Neuronal stem cell (in vitro differentiated cells): ENCODE results near the gene TPRKB.
"Not testable (repeated sequence)": the region's sequence is repeated elsewhere in the genome, so short reads cannot be mapped to it uniquely, and the experiment has no call there.

Experiments used
- DNase-seq: peaks from one replicate; pipeline ENCODE4 v3.0.0-alpha.2; 2013; ENCODE audit warnings: low spot score
- H2AFZ ChIP-seq: one replicate; pipeline ENCODE4 v1.6.1; 2013; ENCODE audit warnings: mild to moderate bottlenecking, low read length, inconsistent platforms
- H2AK5ac ChIP-seq: 2 replicates; pipeline ENCODE4 v1.6.1; 2013; ENCODE audit warnings: low read depth, mild to moderate bottlenecking, inconsistent platforms, low read length, moderate library complexity, mixed read lengths
- H2BK120ac ChIP-seq: 2 replicates; pipeline ENCODE4 v1.6.1; 2013; ENCODE audit warnings: low read depth, mild to moderate bottlenecking, inconsistent platforms, low read length, moderate library complexity, mixed read lengths
- H2BK12ac ChIP-seq: one replicate; pipeline ENCODE4 v1.6.1; 2013; ENCODE audit warnings: low read length, inconsistent platforms
- H2BK15ac ChIP-seq: 2 replicates; pipeline ENCODE4 v1.6.1; 2013; ENCODE audit warnings: mild to moderate bottlenecking, low read length, inconsistent platforms, mixed read lengths
- H2BK5ac ChIP-seq: one replicate; pipeline ENCODE4 v1.6.1; 2013; ENCODE audit warnings: inconsistent platforms, mild to moderate bottlenecking, low read length, moderate library complexity
- H3K14ac ChIP-seq: one replicate; pipeline ENCODE4 v1.6.1; 2013; ENCODE audit warnings: low read length, inconsistent platforms
- H3K18ac ChIP-seq: 2 replicates; pipeline ENCODE4 v1.6.1; 2013; ENCODE audit warnings: low read length, inconsistent platforms
- H3K23ac ChIP-seq: 2 replicates; pipeline ENCODE4 v1.6.1; 2013; ENCODE audit warnings: low read depth, mild to moderate bottlenecking, mixed read lengths, low read length, inconsistent platforms; ENCODE audit not compliant: poor library complexity
- H3K27ac ChIP-seq: replicated peaks from 3 replicates; pipeline ENCODE4 v1.5.1; 2013; ENCODE audit warnings: low read length, inconsistent platforms
- H3K27me3 ChIP-seq, 3 experiments: 2 replicates each; pipeline ENCODE4 v1.6.1; 2013; ENCODE audit warnings: low read length in 3 of 3, mild to moderate bottlenecking in 2 of 3, inconsistent platforms in 1 of 3, low read depth in 1 of 3, mixed read lengths in 1 of 3, moderate library complexity in 1 of 3; ENCODE audit not compliant: control insufficient read depth in 3 of 3, insufficient read depth in 3 of 3
- H3K36me3 ChIP-seq, 2 donors: replicated peaks in 1 of 2; 2 replicates each; pipeline ENCODE4 v1.6.1; 2013; ENCODE audit warnings: low read length in 2 of 2; ENCODE audit not compliant: control insufficient read depth in 2 of 2, insufficient read depth in 2 of 2
- H3K4ac ChIP-seq: 2 replicates; pipeline ENCODE4 v1.6.1; 2013; ENCODE audit warnings: inconsistent platforms, mild to moderate bottlenecking, low read length, moderate library complexity
- H3K4me1 ChIP-seq, 2 donors: 1 replicate in 1 of 2; 2 replicates in 1 of 2; pipeline ENCODE4 v1.6.1; 2013; ENCODE audit warnings: low read length in 2 of 2, low read depth in 1 of 2; ENCODE audit not compliant: control insufficient read depth in 2 of 2, insufficient read depth in 1 of 2
- H3K4me2 ChIP-seq: one replicate; pipeline ENCODE4 v1.6.1; 2013; ENCODE audit warnings: mild to moderate bottlenecking, low read length, inconsistent platforms; ENCODE audit not compliant: insufficient read depth, poor library complexity, severe bottlenecking
- H3K4me3 ChIP-seq, 2 donors: 2 replicates each; pipeline ENCODE4 v1.5.1; 2013; ENCODE audit warnings: low read length in 2 of 2, mild to moderate bottlenecking in 2 of 2, inconsistent platforms in 1 of 2, moderate library complexity in 1 of 2
- H3K79me1 ChIP-seq: one replicate; pipeline ENCODE4 v1.6.1; 2013; ENCODE audit warnings: low read depth, mild to moderate bottlenecking, inconsistent platforms, low read length, moderate library complexity
- H3K9ac ChIP-seq: one replicate; pipeline ENCODE4 v1.6.1; 2013; ENCODE audit warnings: mild to moderate bottlenecking, low read depth, low read length, inconsistent platforms; ENCODE audit not compliant: poor library complexity
- H3K9me3 ChIP-seq, 2 donors: replicated peaks in 1 of 2; 2 replicates each; pipeline versions ENCODE3 to v1.6.1; 2013; ENCODE audit warnings: low read length in 2 of 2, mild to moderate bottlenecking in 2 of 2, inconsistent platforms in 1 of 2, low read depth in 1 of 2, mixed read lengths in 1 of 2, moderate library complexity in 1 of 2; ENCODE audit not compliant: control insufficient read depth in 2 of 2, insufficient read depth in 1 of 2
- H4K8ac ChIP-seq: one replicate; pipeline ENCODE4 v1.6.1; 2013; ENCODE audit warnings: low read depth, mild to moderate bottlenecking, inconsistent platforms, low read length, moderate library complexity
- H4K91ac ChIP-seq: one replicate; pipeline ENCODE4 v1.6.1; 2013; ENCODE audit warnings: low read length, low read depth, mild to moderate bottlenecking, inconsistent platforms; ENCODE audit not compliant: poor library complexity
- WGBS, 2 donors: extraction: QIAGEN DNeasy Blood & Tissue Kit; methylation state at CpG; one replicate each; pipeline ENCODE4 v1.1.7; 2013; ENCODE audit warnings: missing lambda C conversion rate in 2 of 2, mixed read lengths in 1 of 2; ENCODE audit not compliant: insufficient read length in 2 of 2, insufficient replicate concordance in 1 of 2; ENCODE audit errors: extremely low coverage in 2 of 2; 5-methylcytosine and 5-hydroxymethylcytosine counted together

Gene TPRKB

GRCh38 chr2:73699437-73699836 lies 37.7 kb downstream of the TPRKB start:
- peaks cover 2 to 4% of the 10 kb centered on the region in 2 donors for H3K9me3 ChIP-seq
- no CpG with 5 or more reads among the region's 3 CpGs for WGBS, 2 donors
- no peak overlapping the region for H3K23ac ChIP-seq
- H3K79me1 ChIP-seq, result no peaks in the 10 kb centered on the region
- no peak overlapping the region for H3K18ac ChIP-seq
- no peak overlapping the region for H3K4me3 ChIP-seq
- no peaks in the 10 kb centered on the region for H3K4me1 ChIP-seq
- H2BK5ac ChIP-seq, result no peak overlapping the region
- no peak overlapping the region for H2AK5ac ChIP-seq
- H3K4ac ChIP-seq, result no peak overlapping the region
- H4K91ac ChIP-seq, result no peak overlapping the region
- H3K36me3 ChIP-seq, result no peaks in the 10 kb centered on the region
- no peak overlapping the region for H3K4me2 ChIP-seq
- no peak overlapping the region for H4K8ac ChIP-seq
- no peak for DNase-seq
- no peak overlapping the region for H2BK120ac ChIP-seq
- no peak overlapping the region for H2AFZ ChIP-seq
- no peak overlapping the region for H3K27ac ChIP-seq
- no peak overlapping the region for H3K9ac ChIP-seq
- no peak overlapping the region for H2BK12ac ChIP-seq
- H3K27me3 ChIP-seq, result peaks cover 0 to 2% (median 0%) of the 10 kb centered on the region in 3 experiments
- H2BK15ac ChIP-seq, result no peak overlapping the region
- H3K14ac ChIP-seq, result no peak overlapping the region

DNA sequence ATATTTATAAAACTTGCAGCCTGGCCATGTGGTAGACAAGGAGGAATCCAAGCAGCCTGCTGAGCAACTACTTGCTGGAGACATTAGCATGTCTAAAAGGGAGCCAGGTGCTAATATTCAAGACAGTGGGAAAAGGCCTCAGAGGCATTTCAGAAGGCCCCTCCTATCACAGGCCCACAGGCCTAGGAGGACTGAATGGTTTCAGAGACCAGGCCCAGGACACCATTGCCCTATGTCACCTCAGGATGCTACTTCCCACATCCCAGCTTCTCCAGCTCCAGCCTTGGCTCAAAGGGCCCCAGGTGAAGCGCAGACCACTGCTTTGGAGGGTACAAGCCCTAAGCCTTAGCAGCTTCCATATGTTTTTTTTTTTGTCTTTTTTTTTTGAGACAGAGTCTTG lies 39.0 kb downstream of the TPRKB start:
- no peak overlapping the region for H3K14ac ChIP-seq
- no peak overlapping the region for H3K4me3 ChIP-seq
- H2BK5ac ChIP-seq, result no peak overlapping the region
- H3K9ac ChIP-seq, result no peak overlapping the region
- no peak overlapping the region for H4K8ac ChIP-seq
- no peak overlapping the region for H2AK5ac ChIP-seq
- no peak overlapping the region for H2BK120ac ChIP-seq
- no CpG with 5 or more reads among the region's 1 CpG for WGBS, 2 donors
- H2BK12ac ChIP-seq, result no peak overlapping the region
- no peak overlapping the region for H3K23ac ChIP-seq
- no peak for DNase-seq
- no peaks in the 10 kb centered on the region for H3K79me1 ChIP-seq
- H3K18ac ChIP-seq, result no peak overlapping the region
- no peak overlapping the region for H3K27ac ChIP-seq
- H2AFZ ChIP-seq, result no peak overlapping the region
- H2BK15ac ChIP-seq, result no peak overlapping the region
- H3K4ac ChIP-seq, result no peak overlapping the region
- peaks cover 0 to 4% (median 0%) of the 10 kb centered on the region in 3 experiments for H3K27me3 ChIP-seq
- peaks cover 2 to 4% of the 10 kb centered on the region in 2 donors for H3K9me3 ChIP-seq
- H3K4me2 ChIP-seq, result no peak overlapping the region
- no peaks in the 10 kb centered on the region for H3K36me3 ChIP-seq
- no peak overlapping the region for H4K91ac ChIP-seq
- H3K4me1 ChIP-seq, result no peaks in the 10 kb centered on the region

GRCh38 chr2:73697606-73698005 lies 39.5 kb downstream of the TPRKB start:
- H3K9ac ChIP-seq, result no peak overlapping the region
- no peak overlapping the region for H4K91ac ChIP-seq
- H3K27ac ChIP-seq, result no peak overlapping the region
- no peak overlapping the region for H2AFZ ChIP-seq
- peaks cover 2 to 4% of the 10 kb centered on the region in 2 donors for H3K9me3 ChIP-seq
- no peak overlapping the region for H3K4me2 ChIP-seq
- H2BK15ac ChIP-seq, result no peak overlapping the region
- no peak overlapping the region for H3K4me3 ChIP-seq
- H3K4ac ChIP-seq, result no peak overlapping the region
- no peak overlapping the region for H3K18ac ChIP-seq
- WGBS, 2 donors, result no CpG with 5 or more reads among the region's 3 CpGs
- H3K36me3 ChIP-seq, result no peaks in the 10 kb centered on the region
- DNase-seq, result no peak
- H3K4me1 ChIP-seq, result no peaks in the 10 kb centered on the region
- peaks cover 0 to 8% (median 0%) of the 10 kb centered on the region in 3 experiments for H3K27me3 ChIP-seq
- no peak overlapping the region for H2BK5ac ChIP-seq
- H2BK12ac ChIP-seq, result no peak overlapping the region
- no peaks in the 10 kb centered on the region for H3K79me1 ChIP-seq
- no peak overlapping the region for H4K8ac ChIP-seq
- H2AK5ac ChIP-seq, result no peak overlapping the region
- H3K14ac ChIP-seq, result no peak overlapping the region
- no peak overlapping the region for H3K23ac ChIP-seq
- H2BK120ac ChIP-seq, result no peak overlapping the region

- H2BK120ac ChIP-seq, DNase-seq, H3K36me3 ChIP-seq, H2BK15ac ChIP-seq, H2BK5ac ChIP-seq, H3K9ac ChIP-seq, H3K23ac ChIP-seq, H3K9me3 ChIP-seq, H3K79me1 ChIP-seq, H2AFZ ChIP-seq, H3K14ac ChIP-seq, H3K18ac ChIP-seq, H2AK5ac ChIP-seq, H2BK12ac ChIP-seq, H3K4me1 ChIP-seq, H3K4me2 ChIP-seq, H3K27me3 ChIP-seq, H3K27ac ChIP-seq, H3K4me3 ChIP-seq, H4K91ac ChIP-seq, H3K4ac ChIP-seq, H4K8ac ChIP-seq: not testable (repeated sequence)
- WGBS, 2 donors, result no CpG with 5 or more reads among the region's 1 CpG
These were observed 40.2 kb downstream of the TPRKB start for GRCh38 chr2:73696985-73697384.
